HPDE6-E6E7 (cell line): ENCODE measurements around the gene PDE7B.

Experiments used
- DNase-seq: peaks from one replicate; pipeline ENCODE4 v3.0.0; 2011; ENCODE audit warnings: missing footprints; ENCODE audit errors: extremely low spot score

Gene PDE7B

DNA sequence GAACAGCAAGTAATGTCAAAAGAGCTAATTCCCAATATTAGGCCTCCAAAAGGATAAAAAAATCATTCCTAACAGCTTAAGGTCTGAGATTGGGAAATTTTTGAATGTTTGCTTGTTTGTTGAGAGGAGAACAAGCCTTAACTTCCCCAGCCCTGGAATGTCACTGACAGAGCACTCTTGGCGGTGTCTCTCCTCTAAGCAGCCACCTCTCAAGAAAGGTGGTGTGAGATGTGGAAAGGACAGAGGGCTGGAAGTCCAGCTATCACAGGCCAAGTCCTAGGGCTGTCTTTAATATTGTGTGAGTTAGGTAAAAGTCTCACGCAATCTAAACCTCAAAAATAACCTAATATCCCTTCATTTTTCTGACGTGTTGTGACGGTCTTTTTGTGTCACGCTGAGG, 297.0 kb downstream of the PDE7B start:
- DNase-seq = no peak

DNA sequence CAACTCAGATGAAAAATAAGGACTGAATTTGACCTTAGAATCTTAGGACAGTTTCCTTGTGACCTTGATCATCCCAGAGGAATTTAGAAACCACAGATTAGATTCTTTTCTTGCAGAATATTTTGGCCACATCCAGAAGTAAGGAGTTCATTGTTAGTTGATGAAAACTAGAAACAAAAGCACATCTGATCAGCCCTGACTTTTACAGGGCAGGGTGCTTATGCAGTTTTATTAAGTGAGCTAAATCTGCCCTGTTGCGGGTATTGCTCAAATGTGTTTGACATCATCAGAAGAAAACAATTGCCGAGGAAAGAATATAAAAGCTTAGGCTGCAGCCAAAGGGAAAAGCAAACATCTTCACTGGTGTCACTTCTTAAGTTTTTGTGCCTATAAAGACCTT, 297.8 kb downstream of the PDE7B start:
- DNase-seq = no peak

DNA sequence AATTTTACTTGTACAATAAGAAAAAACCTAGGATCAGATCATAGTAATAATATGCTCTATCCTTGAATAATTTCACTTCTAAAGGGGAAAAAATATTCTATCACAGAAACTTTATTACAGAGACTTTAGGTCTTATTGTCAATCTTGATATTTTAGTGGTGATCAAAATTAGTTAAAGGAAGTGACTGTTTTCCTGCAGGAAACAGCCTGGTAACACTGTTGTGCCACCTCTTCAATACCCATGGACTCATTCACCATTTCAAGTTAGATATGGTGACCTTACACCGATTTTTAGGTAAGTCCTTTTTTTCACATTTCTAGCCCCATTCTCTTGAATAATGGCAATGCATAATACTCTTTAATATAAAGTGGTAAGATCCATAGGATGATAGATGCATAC, 299.5 kb downstream of the PDE7B start:
- no peak for DNase-seq

DNA sequence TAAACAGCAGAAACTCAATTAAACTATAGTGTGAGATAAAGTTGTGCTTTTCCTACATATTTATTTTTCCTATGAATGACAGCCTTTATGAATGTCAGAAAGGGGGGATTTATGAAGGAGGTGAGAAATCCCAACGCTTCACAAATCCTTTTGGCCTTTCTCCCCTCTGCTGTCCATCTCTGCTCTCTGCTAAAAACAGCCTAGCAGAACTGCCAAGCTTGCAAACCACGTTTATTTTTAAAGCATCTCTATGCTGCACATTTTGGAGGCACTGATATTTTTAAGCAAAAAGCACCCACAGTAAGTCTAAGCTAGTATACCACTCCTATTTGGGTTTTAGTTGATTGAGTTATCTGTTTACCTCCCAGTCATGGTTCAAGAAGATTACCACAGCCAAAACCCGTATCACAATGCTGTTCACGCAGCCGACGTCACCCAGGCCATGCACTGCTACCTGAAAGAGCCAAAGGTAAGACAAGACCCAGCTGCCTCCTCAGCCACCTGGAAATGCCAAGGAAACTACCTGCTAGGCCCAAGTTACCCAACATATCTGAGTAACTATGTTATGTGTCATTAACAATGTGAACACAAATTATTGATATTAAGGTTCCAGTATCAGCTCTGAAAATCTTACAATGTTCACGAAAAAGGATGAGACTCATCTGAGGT, 302.3 kb downstream of the PDE7B start:
- DNase-seq = no peak

DNA sequence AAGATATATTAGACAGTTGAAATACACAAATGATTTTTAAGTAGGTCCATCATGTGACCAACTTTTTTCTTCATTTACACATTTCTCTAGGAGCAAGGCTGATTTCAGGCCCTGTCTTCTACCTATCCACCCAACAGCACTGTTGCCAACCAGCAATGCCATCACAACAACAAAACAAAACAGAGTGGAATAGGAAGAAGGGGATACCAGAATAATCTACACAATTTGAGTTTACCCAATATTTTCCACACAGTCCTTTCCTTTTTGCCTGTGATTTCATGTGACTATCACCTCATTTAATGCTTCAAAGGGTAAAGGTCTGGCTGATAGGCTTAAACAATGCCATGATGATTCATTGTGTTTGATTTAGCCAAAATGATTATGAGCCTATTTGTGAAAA, 303.7 kb downstream of the PDE7B start:
- DNase-seq = no peak

DNA sequence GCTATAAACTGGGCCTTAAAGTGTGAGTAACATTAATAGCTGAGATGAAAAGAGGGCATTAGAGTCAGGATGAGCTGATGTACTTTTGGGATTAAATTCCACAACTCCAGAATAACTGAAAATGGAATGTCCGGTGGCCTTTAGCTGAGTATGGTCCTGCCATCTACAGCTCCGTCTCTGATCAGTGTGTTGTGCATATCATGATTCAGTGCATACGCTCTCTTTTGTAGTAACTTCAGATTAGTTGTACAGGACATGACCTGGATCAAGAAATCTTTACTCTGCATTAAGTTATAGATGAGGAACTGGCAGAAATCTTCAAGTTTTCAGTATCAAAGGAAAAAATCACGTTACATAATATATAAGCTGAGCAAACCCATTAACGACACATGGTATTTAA, 306.2 kb downstream of the PDE7B start:
- no peak for DNase-seq

DNA sequence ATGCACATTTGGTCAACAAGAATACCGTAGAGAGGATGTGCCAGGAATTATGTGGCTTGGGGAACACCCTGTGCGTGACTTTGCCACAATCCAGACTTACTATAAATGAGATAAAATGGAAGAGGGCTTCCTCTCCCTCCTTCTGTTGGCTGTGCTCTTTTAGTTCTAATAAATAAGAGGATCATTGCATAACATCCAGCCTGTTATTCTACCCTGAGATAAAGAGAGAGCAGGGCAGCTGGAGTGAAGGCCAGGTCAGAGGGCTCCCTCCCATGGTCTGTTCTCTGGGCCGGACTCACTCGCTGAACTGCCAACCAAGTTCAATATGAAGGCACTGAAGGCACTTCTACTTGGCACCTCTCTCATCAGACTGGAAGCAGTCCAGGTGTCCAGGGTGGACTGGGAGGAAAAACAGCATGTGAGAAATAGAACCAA, 306.9 kb downstream of the PDE7B start:
- no peak for DNase-seq

DNA sequence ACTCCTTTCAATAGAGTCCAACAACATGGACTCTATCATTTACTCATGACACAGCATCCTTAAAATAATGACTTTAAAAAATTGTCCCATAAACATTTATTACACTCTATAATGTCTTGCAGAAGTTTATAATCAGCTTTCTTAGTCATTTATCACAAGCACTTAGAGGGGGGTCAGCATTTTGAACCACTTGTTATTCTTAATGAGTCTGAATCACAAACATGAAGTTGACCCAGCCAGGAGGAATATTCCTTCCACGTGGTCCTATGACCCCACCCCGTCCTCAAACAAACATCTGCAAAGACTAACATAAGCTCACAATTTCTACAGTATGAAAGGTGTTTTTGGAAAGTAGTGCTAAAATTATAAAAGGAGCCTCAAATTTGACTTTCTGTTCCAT, 307.5 kb downstream of the PDE7B start:
- no peak for DNase-seq

DNA sequence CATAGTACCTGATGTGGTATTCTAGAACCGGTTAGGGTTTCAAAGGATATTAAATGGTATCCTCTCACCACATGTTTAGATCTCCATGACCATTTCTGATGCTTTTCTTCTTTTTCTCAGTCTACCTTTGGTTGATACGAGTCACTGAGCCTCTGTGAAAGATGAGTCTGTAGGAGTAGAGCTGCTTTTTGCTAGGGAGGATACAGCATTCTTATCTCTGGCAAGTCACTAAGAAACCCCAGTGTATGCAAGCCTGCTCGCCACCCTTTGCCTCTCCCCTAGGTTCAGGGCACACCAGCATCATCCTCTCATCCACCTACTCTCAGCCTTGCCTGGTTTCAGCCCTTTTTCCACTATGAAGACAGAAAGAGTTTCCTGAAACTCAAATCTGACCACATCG, 308.7 kb downstream of the PDE7B start:
- no peak for DNase-seq

DNA sequence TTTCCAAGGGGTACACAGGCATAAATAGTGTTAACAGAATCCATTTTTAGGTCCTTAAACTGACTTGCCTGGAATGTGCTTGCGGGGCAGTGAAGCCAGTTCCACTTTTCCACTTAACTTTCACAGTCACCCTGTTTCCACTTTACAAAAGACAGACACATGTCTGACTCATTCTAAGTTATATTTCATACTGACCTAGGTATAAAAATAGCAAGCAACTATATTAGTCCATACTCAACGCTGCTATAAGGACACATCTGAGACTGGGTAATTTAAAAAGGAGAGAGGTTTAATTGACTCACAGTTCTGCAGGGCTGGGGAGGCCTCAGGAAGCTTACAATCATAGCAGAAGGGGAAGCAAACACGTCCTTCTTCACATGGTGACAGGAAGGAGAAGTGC, 310.4 kb downstream of the PDE7B start:
- DNase-seq = no peak

DNA sequence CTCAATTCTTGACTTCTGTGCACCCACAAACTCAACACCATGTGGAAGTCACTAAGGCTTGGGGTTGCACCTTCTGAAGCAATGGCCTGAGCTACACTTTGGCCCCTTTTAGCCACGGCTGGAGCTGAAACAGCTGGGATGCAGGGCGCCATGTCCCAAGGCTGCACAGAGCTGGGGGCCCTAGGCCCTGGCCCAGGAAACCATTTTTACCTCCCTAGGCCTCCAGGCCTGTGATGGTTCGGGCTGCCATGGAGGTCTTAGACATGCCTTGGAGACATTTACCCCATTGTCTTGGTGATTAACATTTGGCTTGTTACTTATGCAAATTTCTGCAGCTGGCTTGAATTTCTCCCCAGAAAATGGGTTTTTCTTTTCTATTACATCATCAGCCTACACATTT, 311.8 kb downstream of the PDE7B start:
- DNase-seq = no peak

DNA sequence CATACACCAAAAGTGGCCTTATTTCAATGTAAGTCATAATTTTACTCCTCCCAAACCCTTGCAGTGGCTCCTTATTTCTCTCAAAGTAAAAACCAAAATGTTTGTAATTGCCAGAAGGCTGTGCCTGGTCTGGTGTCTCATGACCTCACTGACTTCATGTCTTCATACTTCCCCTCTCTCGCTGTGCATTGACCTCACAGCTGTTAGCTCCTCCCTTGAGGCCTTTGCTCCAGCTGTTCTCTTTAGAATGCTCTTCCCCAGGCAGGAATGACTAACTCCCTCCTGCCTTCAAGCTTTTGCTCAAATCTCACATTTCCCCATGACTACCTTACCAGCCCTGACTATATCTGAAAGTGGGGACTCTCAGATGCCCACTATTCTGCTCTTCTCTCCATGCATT, 315.3 kb downstream of the PDE7B start:
- no peak for DNase-seq

DNA sequence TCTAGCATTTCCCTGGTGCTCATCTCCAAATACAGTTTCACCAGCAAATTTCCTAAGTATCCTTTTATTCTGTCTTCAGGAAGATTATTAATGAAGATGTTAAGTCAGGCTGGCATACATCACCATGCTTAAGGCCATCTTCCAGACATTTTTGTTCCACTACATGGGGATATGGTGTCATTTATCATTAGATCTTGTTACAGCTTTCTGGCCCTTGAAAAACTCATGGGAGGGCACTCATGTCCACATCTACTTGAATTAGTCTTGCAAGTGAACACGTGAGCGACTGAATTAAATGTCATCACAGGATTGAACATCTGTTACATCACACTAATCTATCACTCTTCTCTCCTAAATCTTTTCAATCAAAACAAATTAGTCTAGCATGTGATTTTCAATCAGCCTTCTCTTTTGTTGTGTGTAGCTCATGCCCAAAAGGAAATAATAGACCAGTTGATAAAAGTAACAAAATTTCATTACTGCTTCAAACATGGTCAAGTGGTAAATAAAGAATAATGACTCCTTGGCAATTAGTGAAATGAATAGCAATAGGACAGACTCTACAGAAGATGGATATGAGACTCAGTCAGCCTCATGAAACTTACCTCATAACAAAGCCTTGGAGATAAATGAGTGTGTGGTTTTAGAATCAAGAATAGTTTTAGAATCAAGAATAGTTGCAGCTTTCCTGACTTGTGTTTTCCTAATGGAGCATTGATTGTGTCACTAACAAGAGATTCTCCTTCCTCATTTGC, 318.1 kb downstream of the PDE7B start:
- DNase-seq = no peak

DNA sequence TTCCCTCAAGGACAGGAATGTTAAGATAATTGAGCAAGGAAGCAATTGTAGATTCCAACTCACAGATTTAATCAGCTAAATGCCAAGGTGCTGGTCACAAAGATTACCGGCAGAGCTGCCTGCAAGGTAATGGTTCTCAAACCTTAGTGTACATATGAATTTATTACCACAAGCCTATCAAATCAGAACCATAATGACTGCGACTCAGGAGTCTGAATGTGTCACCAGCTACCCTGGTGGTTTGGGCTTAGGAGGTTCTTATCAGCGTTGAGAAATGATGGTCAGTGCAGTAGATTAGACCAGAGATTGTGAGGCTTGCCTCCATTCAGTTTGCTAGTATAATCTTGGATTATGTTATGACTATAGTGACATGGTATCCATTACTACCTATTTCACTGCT, 319.7 kb downstream of the PDE7B start:
- DNase-seq = no peak

DNA sequence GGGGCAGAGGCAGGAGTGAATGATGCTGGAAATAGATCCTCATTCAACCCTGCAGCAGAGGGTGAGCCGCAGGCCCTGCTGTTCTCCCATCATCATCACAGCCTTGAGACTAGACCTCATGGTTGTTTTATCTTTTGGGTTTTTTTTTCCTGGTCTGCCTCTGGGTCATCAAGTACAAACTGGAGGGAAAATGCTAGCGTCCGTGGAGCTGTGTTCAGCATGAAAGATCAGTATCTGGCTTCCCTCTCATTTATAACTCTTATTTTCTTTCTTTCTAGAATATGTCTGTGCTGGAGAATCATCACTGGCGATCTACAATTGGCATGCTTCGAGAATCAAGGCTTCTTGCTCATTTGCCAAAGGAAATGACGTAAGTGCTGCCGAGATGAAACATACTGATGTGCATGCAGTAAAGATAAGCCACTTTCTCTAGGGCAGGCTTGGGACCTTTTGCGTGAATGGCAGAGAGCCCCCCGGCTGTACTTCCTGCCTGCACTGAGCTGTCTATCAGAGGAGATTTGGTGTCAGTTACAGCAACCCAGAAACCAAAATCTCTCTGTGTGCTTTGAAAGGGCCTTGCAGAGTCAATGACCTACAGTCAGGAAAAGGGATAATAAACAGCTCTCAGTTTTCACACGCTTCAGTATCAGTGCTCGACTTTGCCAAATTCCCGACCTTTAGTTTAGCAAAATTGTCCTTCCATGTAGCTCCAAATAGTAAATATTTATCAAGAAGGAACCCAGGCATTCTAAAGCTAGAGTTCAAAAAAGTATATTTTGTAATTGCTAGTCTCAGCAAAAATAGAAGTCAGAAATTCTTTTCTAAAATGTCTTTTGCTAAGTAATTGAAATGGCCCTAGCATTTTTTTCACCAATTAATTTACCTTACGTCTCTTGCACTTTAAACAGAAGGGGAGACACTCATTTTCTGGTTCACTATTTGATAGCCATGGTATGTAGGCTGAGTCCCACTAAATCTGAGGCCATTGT, 322.3 kb downstream of the PDE7B start:
- DNase-seq = no peak

DNA sequence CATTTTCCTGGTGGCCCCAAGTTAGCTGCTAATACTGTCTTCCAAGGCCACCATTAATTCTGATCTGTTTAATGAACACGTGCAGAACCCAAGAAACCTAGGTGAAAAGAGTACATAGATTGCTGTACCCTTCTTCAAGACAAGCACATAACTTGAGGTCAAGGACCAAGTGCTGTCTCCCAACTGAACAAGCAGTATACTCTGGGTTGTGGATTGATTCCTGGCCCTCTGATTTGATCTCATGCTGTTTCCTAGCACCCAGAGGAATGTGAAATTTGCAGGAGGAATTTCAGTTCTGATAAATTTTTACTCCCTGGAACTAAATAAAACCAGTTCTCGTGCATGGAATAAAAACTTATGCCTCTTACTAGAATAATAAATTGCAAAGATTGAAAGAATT, 323.0 kb downstream of the PDE7B start:
- no peak for DNase-seq

DNA sequence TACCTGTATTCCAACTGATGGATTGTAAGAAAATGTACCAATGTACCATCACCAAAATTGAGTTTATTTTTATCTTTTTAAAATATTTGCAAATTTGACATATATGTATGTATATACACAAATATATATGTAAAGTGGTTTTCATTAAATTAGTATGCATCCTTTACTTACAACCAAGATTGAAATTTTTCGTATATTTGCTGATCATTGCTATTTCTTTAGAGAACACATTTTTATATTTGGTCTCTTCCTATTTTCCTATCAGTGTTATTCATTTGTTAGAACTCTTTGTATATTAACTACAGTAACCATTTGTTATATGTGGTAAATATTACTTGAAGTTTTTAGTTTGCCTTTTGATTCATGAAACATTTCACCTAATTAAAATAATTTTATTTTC, 324.4 kb downstream of the PDE7B start:
- DNase-seq = no peak

DNA sequence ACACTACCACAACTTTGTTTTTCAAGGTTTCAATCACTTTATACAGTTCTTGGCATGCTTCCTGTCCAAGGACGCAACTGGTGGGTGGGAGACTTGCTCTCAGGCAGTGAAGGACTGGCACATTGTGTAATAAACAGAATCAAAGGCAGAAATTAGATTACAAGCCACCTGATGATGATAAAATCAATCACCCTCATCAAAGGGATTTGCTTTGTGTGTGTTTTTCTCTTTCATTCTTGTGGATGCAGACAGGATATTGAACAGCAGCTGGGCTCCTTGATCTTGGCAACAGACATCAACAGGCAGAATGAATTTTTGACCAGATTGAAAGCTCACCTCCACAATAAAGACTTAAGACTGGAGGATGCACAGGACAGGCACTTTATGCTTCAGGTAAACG, 327.2 kb downstream of the PDE7B start:
- no peak for DNase-seq

DNA sequence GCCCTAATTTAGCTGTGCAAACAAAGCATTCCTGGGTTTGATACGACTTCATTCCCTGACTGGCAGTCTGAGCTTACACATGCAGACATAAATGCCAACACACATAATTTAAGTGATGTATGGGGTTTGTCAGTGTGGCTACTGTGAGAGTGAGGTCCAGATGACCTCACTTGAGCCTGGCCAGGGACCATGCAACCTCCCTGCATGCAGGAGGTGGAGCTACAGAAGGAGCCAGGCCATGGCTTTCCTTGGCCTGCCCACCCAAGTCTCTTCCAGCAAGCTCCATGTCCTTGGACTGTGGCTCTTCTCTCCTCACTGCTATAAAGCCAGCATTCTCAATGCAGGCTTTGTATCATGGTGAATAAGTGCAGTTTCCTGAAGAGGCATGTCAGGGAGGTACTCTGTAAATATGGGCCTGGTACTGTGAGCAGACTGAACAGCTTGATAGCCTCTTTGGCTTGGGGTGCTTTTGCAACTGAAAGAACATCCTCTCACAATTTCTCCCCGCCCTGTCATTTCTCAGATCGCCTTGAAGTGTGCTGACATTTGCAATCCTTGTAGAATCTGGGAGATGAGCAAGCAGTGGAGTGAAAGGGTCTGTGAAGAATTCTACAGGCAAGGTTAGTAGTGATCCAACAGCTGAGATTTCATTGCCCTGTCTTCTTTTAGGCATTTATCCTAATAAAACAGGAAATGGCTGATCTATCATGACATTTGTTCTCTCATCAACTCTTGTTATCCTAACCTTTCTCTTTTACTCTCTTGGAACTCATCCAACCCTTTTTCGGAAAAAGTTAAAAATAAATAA, 329.4 kb downstream of the PDE7B start:
- no peak for DNase-seq

DNA sequence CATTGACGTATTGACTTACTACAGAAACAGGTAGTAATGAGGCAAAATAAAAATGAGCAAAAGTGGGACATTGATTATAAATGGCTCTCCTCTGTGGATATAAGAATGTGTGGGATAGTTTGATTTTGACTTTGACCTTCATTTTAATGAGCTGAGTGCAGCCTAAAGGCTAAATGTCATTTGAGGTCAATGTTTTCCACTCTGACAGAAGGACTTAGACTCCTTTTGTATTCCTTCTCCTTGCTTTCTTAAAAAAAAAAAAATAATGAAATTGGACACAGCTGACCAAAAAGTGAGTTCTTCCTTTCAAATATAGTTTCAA, 330.0 kb downstream of the PDE7B start:
- DNase-seq = no peak

DNA sequence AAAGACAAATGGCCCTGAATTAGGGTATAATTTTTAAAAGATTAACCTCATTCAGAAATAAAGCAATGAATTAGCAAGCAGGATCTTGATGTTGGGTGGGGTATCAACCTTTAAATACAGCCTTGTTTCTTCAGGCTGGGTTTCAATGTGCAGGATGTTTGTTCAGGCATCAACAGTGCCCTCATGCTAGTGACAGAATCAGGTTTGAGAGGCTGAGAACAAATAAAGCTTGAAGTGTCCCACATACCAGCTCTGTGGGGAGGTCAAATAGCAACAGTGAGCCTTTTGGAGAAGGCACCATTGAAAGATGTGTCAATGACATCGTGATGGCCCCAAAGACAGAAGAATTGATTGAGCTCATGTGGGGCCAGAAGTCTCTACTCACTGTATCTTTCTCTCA, 330.4 kb downstream of the PDE7B start:
- no peak for DNase-seq

DNA sequence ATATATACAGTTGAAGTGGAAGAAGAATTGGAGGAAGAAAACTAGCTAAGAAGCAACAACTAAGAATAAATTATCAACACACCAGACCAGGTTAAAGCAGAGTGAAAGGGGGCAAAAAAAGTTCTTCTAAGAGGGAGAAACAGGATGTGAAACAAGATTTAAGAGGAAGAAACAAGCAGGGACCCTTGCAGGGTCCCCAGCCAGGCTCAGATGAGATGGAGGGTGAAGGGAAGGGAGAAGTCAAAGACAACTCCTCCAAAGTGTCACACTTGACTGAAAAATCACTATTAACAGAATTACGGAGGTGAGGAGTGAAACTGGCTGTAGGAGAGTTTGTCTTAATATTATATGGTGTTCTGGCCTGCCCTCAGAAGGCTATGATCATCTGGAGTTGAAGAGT, 333.2 kb downstream of the PDE7B start:
- no peak for DNase-seq
